ENCODE results near the gene RNF20. TPM values are rescaled to one million over a fixed set of nuclear protein-coding genes. Genes with fewer than 3 reads are reported as not detected.

RNF20 gene
- 10 to 100 TPM; 24.7 to 31.0 TPM for total RNA-seq

GRCh38 chr9:101533334-101534204 is at the start of gene RNF20:
Gene RNF20, plus strand, starts transcription at chr9:101533853. Its CDS starts 1,571 bp downstream, at chr9:101535424.
- no peaks in the 10 kb centered on the region for H3K9me3 ChIP-seq
- TF ChIP-seq, protein P1, sequence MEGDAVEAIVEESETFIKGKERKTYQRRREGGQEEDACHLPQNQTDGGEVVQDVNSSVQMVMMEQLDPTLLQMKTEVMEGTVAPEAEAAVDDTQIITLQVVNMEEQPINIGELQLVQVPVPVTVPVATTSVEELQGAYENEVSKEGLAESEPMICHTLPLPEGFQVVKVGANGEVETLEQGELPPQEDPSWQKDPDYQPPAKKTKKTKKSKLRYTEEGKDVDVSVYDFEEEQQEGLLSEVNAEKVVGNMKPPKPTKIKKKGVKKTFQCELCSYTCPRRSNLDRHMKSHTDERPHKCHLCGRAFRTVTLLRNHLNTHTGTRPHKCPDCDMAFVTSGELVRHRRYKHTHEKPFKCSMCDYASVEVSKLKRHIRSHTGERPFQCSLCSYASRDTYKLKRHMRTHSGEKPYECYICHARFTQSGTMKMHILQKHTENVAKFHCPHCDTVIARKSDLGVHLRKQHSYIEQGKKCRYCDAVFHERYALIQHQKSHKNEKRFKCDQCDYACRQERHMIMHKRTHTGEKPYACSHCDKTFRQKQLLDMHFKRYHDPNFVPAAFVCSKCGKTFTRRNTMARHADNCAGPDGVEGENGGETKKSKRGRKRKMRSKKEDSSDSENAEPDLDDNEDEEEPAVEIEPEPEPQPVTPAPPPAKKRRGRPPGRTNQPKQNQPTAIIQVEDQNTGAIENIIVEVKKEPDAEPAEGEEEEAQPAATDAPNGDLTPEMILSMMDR (IDR thresholded peaks at IDR 0.05), result no peak
- H3K27ac ChIP-seq, result peak within 1 kb of the TSS; percentile 81 to 84
- H3K27me3 ChIP-seq (replicated peaks; ENCODE audit: insufficient read depth), result no peaks in the 10 kb centered on the region
- peak; percentile 96 for ATAC-seq (ENCODE audit: insufficient number of reproducible peaks, low FRiP score, low read depth)
- H3K4me3 ChIP-seq, result peak within 1 kb of the TSS; percentile 71
- H3K4me1 ChIP-seq (ENCODE audit: control insufficient read depth in 1 of 2, low read depth in 2 of 2), result peaks cover 10 to 29% of the 10 kb centered on the region in 2 donors
- peak; percentile 100 for DNase-seq (ENCODE audit: low spot score)
- H3K36me3 ChIP-seq, result no peaks in the 10 kb centered on the region

DNA sequence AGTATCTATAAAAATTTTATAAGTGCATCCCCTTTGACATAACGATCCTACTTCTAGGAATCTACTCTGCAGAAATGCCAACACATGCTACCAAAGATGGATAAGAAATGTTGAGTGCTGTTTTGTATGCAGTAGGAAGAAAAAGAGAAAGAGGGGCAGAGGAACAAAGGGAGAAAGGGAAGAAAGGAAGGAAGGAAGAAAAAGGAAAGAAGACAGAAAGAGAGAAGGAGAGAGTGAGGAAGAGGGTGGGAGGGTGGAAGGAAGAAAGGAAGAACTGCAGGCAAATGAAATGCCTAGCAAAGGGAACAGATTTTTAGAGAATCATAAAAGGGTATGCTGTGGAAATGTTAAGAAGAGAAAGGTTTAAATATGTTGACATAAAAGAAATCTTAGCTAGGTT is 49.6 kb upstream of the RNF20 start:
- Histone ChIP-seq H3K36me3 (no peaks in the 10 kb centered on the region), H3K27ac (no peak overlapping the region), H3K4me1 (ENCODE audit: control insufficient read depth in 1 of 2, low read depth in 2 of 2) (peaks cover 4 to 41% of the 10 kb centered on the region in 2 donors), H3K4me3 (no peak overlapping the region), H3K27me3 (replicated peaks; ENCODE audit: insufficient read depth) (no peaks in the 10 kb centered on the region), H3K9me3 (no peaks in the 10 kb centered on the region)
- ATAC-seq (ENCODE audit: insufficient number of reproducible peaks, low FRiP score, low read depth) (no peak), DNase-seq (ENCODE audit: low spot score) (no peak)
- TF ChIP-seq, protein P1 (IDR thresholded peaks at IDR 0.05), result no peak

DNA sequence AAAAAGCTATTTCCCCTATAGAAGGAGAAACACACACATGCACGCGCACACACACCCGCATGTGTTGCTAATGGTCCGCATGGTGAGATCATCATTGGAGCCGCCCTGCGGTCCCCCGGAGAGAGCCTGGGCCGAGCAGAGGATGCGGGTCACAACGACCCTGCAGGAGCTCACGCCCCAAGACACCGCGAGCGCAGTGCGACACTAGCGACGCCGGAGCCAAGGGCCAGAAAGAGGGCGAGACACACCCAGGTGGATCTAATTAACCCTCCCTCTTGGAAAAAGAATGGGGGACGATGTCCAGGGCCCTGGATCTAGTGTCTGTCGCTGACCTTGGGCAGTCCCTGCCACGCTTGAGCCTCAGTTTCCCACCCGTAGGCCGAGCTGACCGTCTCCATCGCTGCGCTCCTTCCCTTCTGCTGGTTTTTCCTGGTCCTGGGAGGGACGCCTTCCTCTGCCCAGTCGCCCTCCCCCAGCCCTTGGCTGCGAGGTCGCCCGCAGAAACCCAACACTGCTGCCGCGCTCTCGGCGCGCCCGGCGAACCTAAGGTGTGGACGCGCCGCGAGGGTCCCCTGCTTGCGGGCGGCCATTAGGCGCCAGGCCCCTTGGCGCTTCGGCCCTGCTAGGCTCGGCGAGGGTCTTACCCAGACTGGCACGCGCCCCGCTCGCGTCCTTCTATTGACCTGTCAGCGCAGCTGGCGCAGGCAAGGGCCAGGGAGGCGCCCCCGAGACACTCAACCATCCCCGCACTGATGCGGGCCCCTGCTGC is 47.5 kb upstream of the RNF20 start:
- DNase-seq (ENCODE audit: low spot score) (no peak), ATAC-seq (ENCODE audit: insufficient number of reproducible peaks, low FRiP score, low read depth) (peak; percentile 53)
- no peaks in the 10 kb centered on the region for H3K9me3 ChIP-seq
- peak overlapping the region; percentile 90 to 97 for H3K27ac ChIP-seq
- TF ChIP-seq, protein P1 (IDR thresholded peaks at IDR 0.05), result no peak
- H3K27me3 ChIP-seq (replicated peaks; ENCODE audit: insufficient read depth), result no peaks in the 10 kb centered on the region
- peak overlapping the region; percentile 92 for H3K4me3 ChIP-seq
- no peaks in the 10 kb centered on the region for H3K36me3 ChIP-seq
- H3K4me1 ChIP-seq (ENCODE audit: control insufficient read depth in 1 of 2, low read depth in 2 of 2), result peaks cover 4 to 31% of the 10 kb centered on the region in 2 donors

GRCh38 chr9:101486693-101487442 is 46.8 kb upstream of the RNF20 start:
- H3K36me3 ChIP-seq, result no peaks in the 10 kb centered on the region
- no peaks in the 10 kb centered on the region for H3K9me3 ChIP-seq
- ATAC-seq (ENCODE audit: insufficient number of reproducible peaks, low FRiP score, low read depth) (peak; percentile 14), DNase-seq (ENCODE audit: low spot score) (no peak)
- H3K27me3 ChIP-seq (replicated peaks; ENCODE audit: insufficient read depth), result no peaks in the 10 kb centered on the region
- TF ChIP-seq, protein P1 (IDR thresholded peaks at IDR 0.05), result no peak
- H3K27ac ChIP-seq, result peak overlapping the region; percentile 90 to 97
- peak overlapping the region; percentile 92 for H3K4me3 ChIP-seq
- H3K4me1 ChIP-seq (ENCODE audit: control insufficient read depth in 1 of 2, low read depth in 2 of 2), result peaks cover 4 to 31% of the 10 kb centered on the region in 2 donors
